Measurements from ENCODE around the gene PHC1. TPM values are rescaled to one million over a fixed set of nuclear protein-coding genes. Genes with fewer than 3 reads are reported as not detected.

Gene PHC1
- total RNA-seq, 4 donors from 2014 or later: 9.3 to 23.6 (median 15.3) TPM

DNA sequence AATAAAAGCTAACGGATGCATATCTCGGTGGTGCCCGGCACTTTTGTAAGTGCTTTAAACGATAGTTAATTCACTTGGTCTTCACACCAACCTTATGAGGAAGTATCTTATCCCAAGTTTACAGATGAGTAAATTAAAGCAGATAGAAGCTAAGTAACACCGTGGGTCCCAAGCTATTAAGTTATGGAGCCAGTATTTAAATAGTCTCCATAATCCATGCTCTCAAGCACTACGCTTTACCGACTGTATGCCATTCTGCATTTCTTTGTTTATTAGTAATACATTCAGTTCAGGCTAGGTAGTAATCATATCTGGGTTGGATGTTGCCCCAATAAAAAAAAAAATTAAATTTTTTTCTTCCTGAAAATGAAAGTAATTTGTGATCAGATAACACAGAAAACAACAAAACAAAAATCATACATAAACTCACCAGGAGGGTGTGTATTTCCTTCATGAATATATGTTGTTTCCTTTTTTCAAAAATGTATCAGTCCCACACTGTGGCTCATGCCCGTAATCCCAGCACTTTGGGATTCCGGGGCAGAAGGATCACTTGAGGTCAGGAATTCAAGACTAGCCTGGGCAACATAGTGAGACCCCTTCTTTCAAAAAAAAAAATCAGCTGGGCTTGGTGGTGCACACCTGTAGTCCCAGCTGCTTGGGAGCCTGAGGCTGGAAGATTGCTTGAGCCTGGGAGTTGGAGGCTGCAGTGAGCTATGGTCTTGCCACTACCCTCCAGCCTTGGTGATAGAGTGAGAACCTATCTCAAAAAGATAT is 36.6 kb downstream of the PHC1 start:
- 16 to 22% methylated on average over 9 of the region's 9 CpGs for WGBS, 2 donors (ENCODE audit: low coverage in 1 of 2)
- H3K27me3 ChIP-seq: no peaks in the 10 kb centered on the region
- DNase-seq: no peak
- H3K27ac ChIP-seq: peak overlapping the region; percentile 94 to 98 (median 96)
- intact Hi-C loops (cut with DNase I; ENCODE audit: low total_unique reads): loop anchor here (10.0 kb wide), 1 partner anchor 84 kb away; no protein-coding TSS in a partner anchor
- in situ Hi-C loops (cut with MboI; ENCODE audit: low pct_ligation_motif_present in 1 of 4, low pct_unique_long_range_greater_than_20kb in 1 of 4, low sequenced_read_pairs in 3 of 4): no loop called here
- TF ChIP-seq, protein P1, sequence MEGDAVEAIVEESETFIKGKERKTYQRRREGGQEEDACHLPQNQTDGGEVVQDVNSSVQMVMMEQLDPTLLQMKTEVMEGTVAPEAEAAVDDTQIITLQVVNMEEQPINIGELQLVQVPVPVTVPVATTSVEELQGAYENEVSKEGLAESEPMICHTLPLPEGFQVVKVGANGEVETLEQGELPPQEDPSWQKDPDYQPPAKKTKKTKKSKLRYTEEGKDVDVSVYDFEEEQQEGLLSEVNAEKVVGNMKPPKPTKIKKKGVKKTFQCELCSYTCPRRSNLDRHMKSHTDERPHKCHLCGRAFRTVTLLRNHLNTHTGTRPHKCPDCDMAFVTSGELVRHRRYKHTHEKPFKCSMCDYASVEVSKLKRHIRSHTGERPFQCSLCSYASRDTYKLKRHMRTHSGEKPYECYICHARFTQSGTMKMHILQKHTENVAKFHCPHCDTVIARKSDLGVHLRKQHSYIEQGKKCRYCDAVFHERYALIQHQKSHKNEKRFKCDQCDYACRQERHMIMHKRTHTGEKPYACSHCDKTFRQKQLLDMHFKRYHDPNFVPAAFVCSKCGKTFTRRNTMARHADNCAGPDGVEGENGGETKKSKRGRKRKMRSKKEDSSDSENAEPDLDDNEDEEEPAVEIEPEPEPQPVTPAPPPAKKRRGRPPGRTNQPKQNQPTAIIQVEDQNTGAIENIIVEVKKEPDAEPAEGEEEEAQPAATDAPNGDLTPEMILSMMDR (IDR thresholded peaks at IDR 0.05): peak in 1 of 5 experiments; percentile 12
- no peak for TF ChIP-seq POLR2A (IDR thresholded peaks at IDR 0.05)
- H3K36me3 ChIP-seq: no peaks in the 10 kb centered on the region
- H3K9me3 ChIP-seq: no peaks in the 10 kb centered on the region
- peak overlapping the region; percentile 55 to 97 (median 78) for H3K4me3 ChIP-seq
- peaks cover 7 to 35% (median 16%) of the 10 kb centered on the region in 4 donors for H3K4me1 ChIP-seq

DNA sequence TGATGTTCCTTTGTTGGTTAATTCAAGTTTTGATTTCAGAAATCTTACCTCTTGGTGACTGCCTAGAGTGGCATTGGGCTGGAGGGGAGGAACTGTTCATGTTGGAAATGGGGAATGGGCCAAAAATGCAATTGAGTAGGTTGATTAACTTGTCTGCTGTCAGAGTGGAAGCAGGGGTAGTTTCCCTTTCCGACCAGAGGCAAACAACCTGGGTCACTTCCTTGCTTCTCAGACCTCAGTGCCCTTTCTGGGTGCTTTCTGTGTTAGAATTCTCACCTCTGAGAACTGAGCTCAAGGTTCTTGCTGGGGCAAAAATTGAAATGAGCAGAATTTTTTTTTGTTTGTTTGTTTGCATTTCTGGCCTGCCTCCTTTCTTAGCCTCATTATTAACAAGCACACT is 37.4 kb downstream of the PHC1 start:
- WGBS, 2 donors (ENCODE audit: low coverage in 1 of 2): 62 to 80% methylated on average over 1 of the region's 1 CpG
- Histone ChIP-seq H3K36me3 (no peaks in the 10 kb centered on the region), H3K27ac (peak overlapping the region in 1 of 4 donors; percentile 24), H3K27me3 (no peaks in the 10 kb centered on the region), H3K4me3 (no peak overlapping the region), H3K9me3 (no peaks in the 10 kb centered on the region), H3K4me1 (peaks cover 7 to 32% (median 16%) of the 10 kb centered on the region in 4 donors)
- in situ Hi-C loops (cut with MboI; ENCODE audit: low pct_ligation_motif_present in 1 of 4, low pct_unique_long_range_greater_than_20kb in 1 of 4, low sequenced_read_pairs in 3 of 4): no loop called here
- intact Hi-C loops (cut with DNase I; ENCODE audit: low total_unique reads): loop anchor here (10.0 kb wide), 1 partner anchor 83 kb away; no protein-coding TSS in a partner anchor
- TF ChIP-seq, protein P1 (IDR thresholded peaks at IDR 0.05): no peak
- TF ChIP-seq EP300 (IDR thresholded peaks at IDR 0.05; ENCODE audit: low read depth) (no peak), POLR2A (IDR thresholded peaks at IDR 0.05) (no peak)
- no peak for DNase-seq

DNA sequence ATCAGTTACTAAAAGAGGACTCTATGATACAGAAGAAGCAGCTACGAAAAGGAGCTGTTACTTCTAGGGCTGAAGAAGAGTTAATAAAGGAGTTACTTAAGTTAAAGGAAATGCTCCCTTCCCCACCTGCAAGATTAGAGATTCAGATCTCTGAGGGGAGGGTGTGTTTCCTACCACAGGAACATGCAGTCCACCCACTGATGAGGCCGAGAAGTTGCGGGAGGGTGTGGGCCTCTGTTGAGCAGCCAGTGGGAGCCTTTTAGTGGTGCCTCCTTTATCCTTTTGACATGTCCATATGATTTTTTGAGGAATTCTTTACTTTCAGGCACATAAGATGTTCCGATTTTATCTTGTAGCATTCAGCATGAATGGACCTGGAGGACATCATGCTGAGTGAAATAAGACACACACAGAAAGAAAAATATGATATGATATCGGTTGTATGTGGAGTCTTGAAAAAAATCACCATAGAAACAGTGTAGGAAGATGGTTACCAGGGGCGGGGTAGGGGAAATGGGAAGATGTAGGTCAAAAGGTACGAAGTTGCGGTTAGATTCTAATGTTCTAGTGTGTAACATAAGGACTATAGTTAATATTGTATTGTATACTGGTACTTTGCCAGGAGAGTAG is 39.6 kb downstream of the PHC1 start:
- no peaks in the 10 kb centered on the region for H3K27me3 ChIP-seq
- no peaks in the 10 kb centered on the region for H3K36me3 ChIP-seq
- DNase-seq: peak; percentile 25
- no peak overlapping the region for H3K4me3 ChIP-seq
- in situ Hi-C loops (cut with MboI; ENCODE audit: low pct_ligation_motif_present in 1 of 4, low pct_unique_long_range_greater_than_20kb in 1 of 4, low sequenced_read_pairs in 3 of 4): no loop called here
- H3K4me1 ChIP-seq: peaks cover 0 to 11% (median 3%) of the 10 kb centered on the region in 4 donors
- intact Hi-C loops (cut with DNase I; ENCODE audit: low total_unique reads): loop anchor here (10.0 kb wide), 1 partner anchor 81 kb away; no protein-coding TSS in a partner anchor
- 80 to 89% methylated on average over 6 to 8 of the region's 8 CpGs for WGBS, 2 donors (ENCODE audit: low coverage in 1 of 2)
- TF ChIP-seq POLR2A (IDR thresholded peaks at IDR 0.05) (no peak), EP300 (IDR thresholded peaks at IDR 0.05; ENCODE audit: low read depth) (no peak), POLR2AphosphoS5 (IDR thresholded peaks at IDR 0.05) (no peak)
- TF ChIP-seq, protein P1 (IDR thresholded peaks at IDR 0.05): no peak
- H3K27ac ChIP-seq: no peak overlapping the region
- H3K9me3 ChIP-seq: no peaks in the 10 kb centered on the region

DNA sequence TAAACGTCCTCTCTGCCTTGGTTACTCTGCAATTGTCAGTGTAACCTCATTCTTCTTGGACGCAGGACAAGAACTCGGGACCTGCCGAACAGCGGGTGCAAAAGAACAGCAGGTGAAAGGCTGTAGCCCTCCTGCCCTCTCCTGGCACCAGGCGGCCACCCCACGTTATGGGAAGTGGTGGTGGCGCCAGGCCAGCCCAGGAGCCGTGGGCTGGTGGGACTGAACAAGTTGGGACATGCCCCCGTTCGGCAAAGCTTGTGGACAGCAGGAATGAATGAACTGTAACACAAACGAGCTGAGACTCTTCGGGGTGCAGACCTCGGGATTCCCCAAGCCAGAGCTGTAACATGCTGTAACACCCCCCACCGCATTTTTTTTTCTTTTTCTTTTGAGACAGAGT is 41.8 kb downstream of the PHC1 start:
- H3K27ac ChIP-seq: no peak overlapping the region
- no peaks in the 10 kb centered on the region for H3K36me3 ChIP-seq
- H3K9me3 ChIP-seq: no peaks in the 10 kb centered on the region
- no peak for DNase-seq
- intact Hi-C loops (cut with DNase I; ENCODE audit: low total_unique reads) (loop anchor here (10.0 kb wide), 1 partner anchor 79 kb away; no protein-coding TSS in a partner anchor), in situ Hi-C loops (cut with MboI; ENCODE audit: low pct_ligation_motif_present in 1 of 4, low pct_unique_long_range_greater_than_20kb in 1 of 4, low sequenced_read_pairs in 3 of 4) (no loop called here)
- no peak overlapping the region for H3K4me3 ChIP-seq
- WGBS, 2 donors (ENCODE audit: low coverage in 1 of 2): 95% methylated on average over 15 of the region's 15 CpGs; no CpG with 5 or more reads in 1 of the 2 donors
- H3K4me1 ChIP-seq: peaks cover 0 to 3% (median under 1%) of the 10 kb centered on the region in 4 donors
- TF ChIP-seq POLR2AphosphoS5 (IDR thresholded peaks at IDR 0.05): no peak
- TF ChIP-seq, protein P1 (IDR thresholded peaks at IDR 0.05): no peak
- no peak for TF ChIP-seq EP300 (IDR thresholded peaks at IDR 0.05; ENCODE audit: low read depth)
- H3K27me3 ChIP-seq: no peaks in the 10 kb centered on the region

All from transverse colon (tissue), 4 donors.